ENCODE measurements around the gene PRPF19. TPM values are rescaled to one million over a fixed set of nuclear protein-coding genes. Genes with fewer than 3 reads are reported as not detected.
A peak's percentile ranks its signal among the peaks of the same experiment; 100 is the strongest.

PRPF19 gene
- total RNA-seq, 6 donors from 2014 or later: 10.5 to 72.8 (median 55.1) TPM

DNA sequence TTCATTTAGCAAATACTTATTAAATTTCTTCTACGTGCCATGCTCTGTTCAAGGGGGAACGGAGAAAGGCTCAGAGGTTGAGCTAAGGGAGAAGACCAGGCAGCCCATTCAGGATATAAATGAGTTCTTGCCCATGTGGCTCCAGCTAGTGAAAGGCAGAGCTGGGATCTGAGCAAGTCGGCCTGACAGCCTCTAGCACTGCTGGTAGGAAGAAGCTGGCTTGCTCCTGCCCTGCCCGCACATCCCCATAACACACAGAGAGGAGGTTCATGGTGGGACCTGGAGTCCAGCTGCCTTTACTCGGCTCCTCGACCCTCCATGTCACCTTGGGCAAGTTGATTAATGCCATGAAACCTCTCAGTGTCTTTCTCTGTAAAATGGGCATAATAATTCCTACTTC, 43.6 kb upstream of the PRPF19 start:
- Histone ChIP-seq H3K9me3 (no peaks in the 10 kb centered on the region), H3K4me1 (peaks cover 22 to 44% (median 32%) of the 10 kb centered on the region in 4 donors), H3K36me3 (peaks cover 0 to 15% (median 4%) of the 10 kb centered on the region in 4 donors), H3K27me3 (no peaks in the 10 kb centered on the region), H3K4me3 (peak overlapping the region; percentile 54 to 74 (median 64)), H3K27ac (peak overlapping the region in 3 of 4 donors; percentile 46 to 99 (median 93))
- ATAC-seq (ENCODE audit: low FRiP score in 2 of 2) (no peak), DNase-seq (no peak)
- TF ChIP-seq EP300 (IDR thresholded peaks at IDR 0.05) (no peak), POLR2AphosphoS5 (IDR thresholded peaks at IDR 0.05) (no peak), POLR2A (IDR thresholded peaks at IDR 0.05) (no peak), CTCF (IDR thresholded peaks at IDR 0.05) (no peak)
- 60 to 65% methylated on average over 6 of the region's 6 CpGs for WGBS, 2 donors

DNA sequence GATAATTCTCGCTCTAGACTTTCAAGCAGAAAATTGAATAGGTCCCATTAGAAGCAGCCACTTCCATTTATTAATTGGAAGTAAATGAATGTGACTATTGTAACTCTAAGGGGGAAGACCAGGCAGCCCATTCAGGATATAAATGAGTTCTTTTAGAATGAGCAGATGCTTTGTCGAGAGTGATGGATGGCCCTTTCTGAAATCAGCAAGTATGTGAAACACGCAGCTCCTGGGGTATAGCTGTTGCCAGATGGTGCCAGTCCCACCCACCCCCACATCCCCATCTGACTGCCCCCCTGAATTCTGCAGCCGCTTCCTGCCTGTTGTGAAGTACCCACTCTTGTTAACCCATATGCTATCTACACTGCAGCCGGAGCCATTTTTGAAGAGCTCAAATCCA, 41.9 kb upstream of the PRPF19 start:
- H3K4me3 ChIP-seq: no peak overlapping the region
- H3K4me1 ChIP-seq: peaks cover 22 to 48% (median 34%) of the 10 kb centered on the region in 4 donors

DNA sequence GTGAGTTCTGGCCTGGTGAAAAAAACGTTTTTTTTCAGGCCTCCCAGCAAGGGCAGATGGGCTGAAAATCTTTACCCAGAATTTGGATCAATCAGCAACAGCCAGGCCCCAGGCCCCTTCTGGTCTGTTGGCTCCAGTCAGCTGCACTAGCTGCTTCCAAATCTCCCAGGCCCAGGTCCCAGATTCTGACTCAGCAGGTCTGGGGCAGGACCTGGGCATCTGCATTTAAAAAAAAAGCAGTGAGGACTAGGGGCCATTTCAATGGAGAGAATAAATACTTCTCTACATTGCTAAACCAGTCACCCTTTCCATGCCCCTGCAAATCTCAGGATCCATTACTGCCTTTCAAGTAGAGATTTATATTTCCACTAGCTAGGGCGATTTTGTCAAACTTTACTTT, 41.3 kb upstream of the PRPF19 start:
- peaks cover 22 to 50% (median 37%) of the 10 kb centered on the region in 4 donors for H3K4me1 ChIP-seq
- ATAC-seq (ENCODE audit: low FRiP score in 2 of 2) (no peak), DNase-seq (no peak)

More for the DNA sequence above, 41.9 kb upstream of the PRPF19 start:
- H3K27me3 ChIP-seq: no peaks in the 10 kb centered on the region
- TF ChIP-seq POLR2A (IDR thresholded peaks at IDR 0.05) (no peak), EP300 (IDR thresholded peaks at IDR 0.05) (no peak), POLR2AphosphoS5 (IDR thresholded peaks at IDR 0.05) (no peak), CTCF (IDR thresholded peaks at IDR 0.05) (no peak)
- WGBS, 2 donors: 58 to 66% methylated on average over 4 to 5 of the region's 5 CpGs
- peaks cover 0 to 22% (median 7%) of the 10 kb centered on the region in 4 donors for H3K36me3 ChIP-seq
- no peak overlapping the region for H3K27ac ChIP-seq
- no peak for DNase-seq
- no peaks in the 10 kb centered on the region for H3K9me3 ChIP-seq
- ATAC-seq (ENCODE audit: low FRiP score in 2 of 2): no peak

GRCh38 chr11:60946601-60947264, 40.3 kb upstream of the PRPF19 start:
- ATAC-seq (ENCODE audit: low FRiP score in 2 of 2) (no peak), DNase-seq (peak in 1 of 2 donors; percentile 75)
- no peaks in the 10 kb centered on the region for H3K27me3 ChIP-seq
- H3K36me3 ChIP-seq: peaks cover 4 to 38% (median 14%) of the 10 kb centered on the region in 4 donors
- TF ChIP-seq CTCF (IDR thresholded peaks at IDR 0.05) (no peak), POLR2A (IDR thresholded peaks at IDR 0.05) (no peak), EP300 (IDR thresholded peaks at IDR 0.05) (no peak), POLR2AphosphoS5 (IDR thresholded peaks at IDR 0.05) (no peak)
- no peaks in the 10 kb centered on the region for H3K9me3 ChIP-seq
- WGBS, 2 donors: 84 to 85% methylated on average over 15 of the region's 15 CpGs
- no peak overlapping the region for H3K27ac ChIP-seq
- no peak overlapping the region for H3K4me3 ChIP-seq
- peaks cover 22 to 51% (median 40%) of the 10 kb centered on the region in 4 donors for H3K4me1 ChIP-seq

More for the DNA sequence above, 41.3 kb upstream of the PRPF19 start:
- 50 to 63% methylated on average over 2 of the region's 2 CpGs for WGBS, 2 donors
- Histone ChIP-seq H3K27ac (no peak overlapping the region), H3K9me3 (no peaks in the 10 kb centered on the region), H3K4me3 (no peak overlapping the region), H3K27me3 (no peaks in the 10 kb centered on the region), H3K36me3 (peaks cover 0 to 28% (median 8%) of the 10 kb centered on the region in 4 donors)
- no peak for TF ChIP-seq CTCF (IDR thresholded peaks at IDR 0.05)
- no peak for TF ChIP-seq EP300 (IDR thresholded peaks at IDR 0.05)
- TF ChIP-seq POLR2A (IDR thresholded peaks at IDR 0.05): no peak
- TF ChIP-seq POLR2AphosphoS5 (IDR thresholded peaks at IDR 0.05): no peak

DNA sequence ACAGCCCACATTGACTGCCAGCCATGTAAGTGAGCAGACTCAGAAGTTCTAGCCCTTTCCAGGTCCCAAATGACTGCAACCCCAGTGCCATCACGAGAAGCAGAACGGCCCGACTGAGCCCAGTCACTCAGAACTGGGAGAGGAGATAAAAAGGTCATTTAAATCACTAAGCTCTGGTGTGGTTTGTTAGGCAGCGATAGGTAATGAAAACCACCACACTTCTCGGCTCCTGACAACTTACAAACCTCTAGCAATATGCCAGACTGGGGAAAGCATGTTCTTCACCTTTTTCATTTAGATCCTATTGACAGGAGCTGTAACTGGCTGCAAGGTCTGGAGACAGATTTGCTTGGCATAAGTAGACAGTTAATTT, 38.9 kb upstream of the PRPF19 start:
- TF ChIP-seq CTCF (IDR thresholded peaks at IDR 0.05): no peak
- TF ChIP-seq POLR2A (IDR thresholded peaks at IDR 0.05): no peak
- no peak for TF ChIP-seq POLR2AphosphoS5 (IDR thresholded peaks at IDR 0.05)
- no peak for TF ChIP-seq EP300 (IDR thresholded peaks at IDR 0.05)
- Histone ChIP-seq H3K9me3 (no peaks in the 10 kb centered on the region), H3K4me1 (peaks cover 12 to 42% (median 30%) of the 10 kb centered on the region in 4 donors), H3K27ac (no peak overlapping the region), H3K36me3 (peaks cover 5 to 51% (median 26%) of the 10 kb centered on the region in 4 donors), H3K4me3 (no peak overlapping the region), H3K27me3 (no peaks in the 10 kb centered on the region)
- ATAC-seq (ENCODE audit: low FRiP score in 2 of 2) (no peak), DNase-seq (no peak)
- WGBS, 2 donors: 86 to 97% methylated on average over 5 of the region's 5 CpGs
